CD4-positive, alpha-beta T cell treated with Interleukin-6 at 100 ng/mL for 8 hours (primary cell): ENCODE results near the gene CSNK1E.

Experiments
- DNase-seq: peaks from one replicate; pipeline ENCODE4 v3.0.0-alpha.2; 2020; ENCODE audit warnings: mixed read lengths, low spot score

CSNK1E gene

GRCh38 chr22:38249301-38249700 lies 67.9 kb downstream of the CSNK1E start:
- DNase-seq = no peak

GRCh38 chr22:38248280-38248679 lies 69.0 kb downstream of the CSNK1E start:
- no peak for DNase-seq

- DNase-seq = no peak
Measured at GRCh38 chr22:38247713-38248112, 69.5 kb downstream of the CSNK1E start.

- no peak for DNase-seq
Measured at GRCh38 chr22:38246692-38247091, 70.5 kb downstream of the CSNK1E start.

GRCh38 chr22:38246046-38246658 lies 71.1 kb downstream of the CSNK1E start:
- DNase-seq = no peak

GRCh38 chr22:38244106-38244505 lies 73.1 kb downstream of the CSNK1E start:
- no peak for DNase-seq

GRCh38 chr22:38243007-38243765 lies 74.0 kb downstream of the CSNK1E start:
- no peak for DNase-seq

GRCh38 chr22:38240734-38241252 lies 76.4 kb downstream of the CSNK1E start:
- DNase-seq = no peak
